HepG2 (cell line): ENCODE measurements around the gene ARMH2. TPM values are rescaled to one million over a fixed set of nuclear protein-coding genes. Genes with fewer than 3 reads are reported as not detected.

ENCODE experiments used
- ATF5 ChIP-seq: sonication (generic); formaldehyde crosslinking; IDR thresholded peaks from 2 replicates; pipeline ENCODE4 v1.4.0; 2020; ENCODE audit warnings: mild to moderate bottlenecking, low read depth, missing genetic modification reagents
- FOXC1 ChIP-seq: sonication (generic); formaldehyde crosslinking; IDR thresholded peaks from 2 replicates; pipeline ENCODE4 v1.8.0; 2022; ENCODE audit warnings: mild to moderate bottlenecking, missing genetic modification reagents, borderline replicate concordance
- HNRNPH1 ChIP-seq: fragments of 200-400 bp; formaldehyde crosslinking; optimal IDR thresholded peaks from 2 replicates; pipeline ENCODE3; 2017; ENCODE audit warnings: mild to moderate bottlenecking, low read depth, low read length
- NR2F1 ChIP-seq, 2 experiments: fragments of 450-650 bp in 1 of 2; formaldehyde crosslinking in 1 of 2; IDR thresholded peaks; 2 replicates each; pipeline versions ENCODE4 v1.5.0 to v1.6.1; 2016 to 2020; ENCODE audit warnings: mild to moderate bottlenecking in 1 of 2, missing compliant biosample characterization in 1 of 2, missing genetic modification reagents in 1 of 2, moderate library complexity in 1 of 2
- NR2F2 ChIP-seq: IDR thresholded peaks from 2 replicates; pipeline ENCODE4 v1.6.1; 2012; ENCODE audit warnings: low read depth, inconsistent platforms, borderline replicate concordance
- ONECUT2 ChIP-seq: sonication (generic); formaldehyde crosslinking; IDR thresholded peaks from 2 replicates; pipeline ENCODE4 v1.4.0; 2020; ENCODE audit warnings: missing genetic modification reagents
- RFX5 ChIP-seq: IDR thresholded peaks from 2 replicates; pipeline ENCODE4 v1.6.1; 2011; ENCODE audit warnings: low read depth, low read length, improper control_type of control experiment
- SMC3 ChIP-seq: IDR thresholded peaks from 2 replicates; pipeline ENCODE4 v1.6.1; 2011; ENCODE audit warnings: low read length, improper control_type of control experiment
- UBTF ChIP-seq: sonication (generic); formaldehyde crosslinking; IDR thresholded peaks from 2 replicates; pipeline ENCODE4 v1.4.0; 2020; ENCODE audit warnings: mild to moderate bottlenecking, missing genetic modification reagents
- ZC3H13 ChIP-seq: sonication (generic); formaldehyde crosslinking; IDR thresholded peaks from 2 replicates; pipeline ENCODE4 v1.8.1; 2023; ENCODE audit warnings: mild to moderate bottlenecking, missing genetic modification reagents, moderate library complexity
- ZFP36L1 ChIP-seq: sonication (generic); formaldehyde crosslinking; IDR thresholded peaks from 2 replicates; pipeline ENCODE4 v1.8.0; 2022; ENCODE audit warnings: mild to moderate bottlenecking, missing genetic modification reagents, moderate library complexity
- ZMAT3 ChIP-seq: sonication (generic); formaldehyde crosslinking; conservative IDR thresholded peaks from 2 replicates; pipeline ENCODE4 v1.7.0; 2021; ENCODE audit warnings: missing genetic modification reagents
- ZNF253 ChIP-seq: sonication (generic); formaldehyde crosslinking; IDR thresholded peaks from 2 replicates; pipeline ENCODE4 v1.8.0; 2022; ENCODE audit warnings: mild to moderate bottlenecking, missing genetic modification reagents, borderline replicate concordance
- ZNF331 ChIP-seq: sonication (generic); formaldehyde crosslinking; IDR thresholded peaks from 2 replicates; pipeline ENCODE4 v1.4.0; 2020; ENCODE audit warnings: missing genetic modification reagents
- polyA plus RNA-seq, 8 experiments: library from polyadenylated mRNA; depleted of rRNA in 3 of 8; stranded (reverse) in 7 of 8; unstranded in 1 of 8; fragments of >200 nt; fragmentation: Illumina TruSeq in 4 of 8; extraction: Trizol in 4 of 8; gene quantifications; 2 replicates each; pipeline versions ENCODE4 v1.2.1 to v1.2.3, GENCODE V29; 2011 to 2016; ENCODE audit warnings: low read depth in 4 of 8, missing spikeins in 1 of 8, mixed read lengths in 1 of 8; ENCODE audit not compliant: insufficient read depth in 1 of 8
- total RNA-seq, 5 experiments: library from RNA; depleted of rRNA; stranded (reverse); fragments of >200 nt; fragmentation: Illumina TruSeq; extraction: Trizol; gene quantifications; 2 replicates each; pipeline ENCODE4 v1.2.3, GENCODE V29; 2016; ENCODE audit warnings: low read depth in 1 of 5
- TF ChIP-seq, protein P1 (sequence below): sonication (generic); formaldehyde crosslinking; conservative IDR thresholded peaks from 2 replicates; pipeline ENCODE4 v1.4.0; 2020; ENCODE audit warnings: missing genetic modification reagents
- TF ChIP-seq, protein P2 (sequence below): sonication (generic); formaldehyde crosslinking; IDR thresholded peaks from 2 replicates; pipeline ENCODE4 v1.9.0; 2021; ENCODE audit warnings: missing genetic modification reagents, borderline replicate concordance
- TF ChIP-seq, protein P3 (sequence below): IDR thresholded peaks from 2 replicates; pipeline ENCODE4 v1.6.1; 2018; ENCODE audit warnings: missing genetic modification reagents

The ARMH2 gene
- total and polyA plus RNA-seq, 2 of the 13 experiments (the other 11 are each of a cell fraction or from before 2014, with no cell fraction given), result not detected

- TF ChIP-seq, protein P1, sequence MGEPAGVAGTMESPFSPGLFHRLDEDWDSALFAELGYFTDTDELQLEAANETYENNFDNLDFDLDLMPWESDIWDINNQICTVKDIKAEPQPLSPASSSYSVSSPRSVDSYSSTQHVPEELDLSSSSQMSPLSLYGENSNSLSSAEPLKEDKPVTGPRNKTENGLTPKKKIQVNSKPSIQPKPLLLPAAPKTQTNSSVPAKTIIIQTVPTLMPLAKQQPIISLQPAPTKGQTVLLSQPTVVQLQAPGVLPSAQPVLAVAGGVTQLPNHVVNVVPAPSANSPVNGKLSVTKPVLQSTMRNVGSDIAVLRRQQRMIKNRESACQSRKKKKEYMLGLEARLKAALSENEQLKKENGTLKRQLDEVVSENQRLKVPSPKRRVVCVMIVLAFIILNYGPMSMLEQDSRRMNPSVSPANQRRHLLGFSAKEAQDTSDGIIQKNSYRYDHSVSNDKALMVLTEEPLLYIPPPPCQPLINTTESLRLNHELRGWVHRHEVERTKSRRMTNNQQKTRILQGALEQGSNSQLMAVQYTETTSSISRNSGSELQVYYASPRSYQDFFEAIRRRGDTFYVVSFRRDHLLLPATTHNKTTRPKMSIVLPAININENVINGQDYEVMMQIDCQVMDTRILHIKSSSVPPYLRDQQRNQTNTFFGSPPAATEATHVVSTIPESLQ (CRISPR knock-in tag), result no peak
- 0 out of 2 replicates have a peak, but pooled peaks have one; percentile 15 for TF ChIP-seq ZMAT3
- no peak for TF ChIP-seq ZNF253 (CRISPR knock-in tag)
- TF ChIP-seq ONECUT2, result no peak
- TF ChIP-seq, protein P2, sequence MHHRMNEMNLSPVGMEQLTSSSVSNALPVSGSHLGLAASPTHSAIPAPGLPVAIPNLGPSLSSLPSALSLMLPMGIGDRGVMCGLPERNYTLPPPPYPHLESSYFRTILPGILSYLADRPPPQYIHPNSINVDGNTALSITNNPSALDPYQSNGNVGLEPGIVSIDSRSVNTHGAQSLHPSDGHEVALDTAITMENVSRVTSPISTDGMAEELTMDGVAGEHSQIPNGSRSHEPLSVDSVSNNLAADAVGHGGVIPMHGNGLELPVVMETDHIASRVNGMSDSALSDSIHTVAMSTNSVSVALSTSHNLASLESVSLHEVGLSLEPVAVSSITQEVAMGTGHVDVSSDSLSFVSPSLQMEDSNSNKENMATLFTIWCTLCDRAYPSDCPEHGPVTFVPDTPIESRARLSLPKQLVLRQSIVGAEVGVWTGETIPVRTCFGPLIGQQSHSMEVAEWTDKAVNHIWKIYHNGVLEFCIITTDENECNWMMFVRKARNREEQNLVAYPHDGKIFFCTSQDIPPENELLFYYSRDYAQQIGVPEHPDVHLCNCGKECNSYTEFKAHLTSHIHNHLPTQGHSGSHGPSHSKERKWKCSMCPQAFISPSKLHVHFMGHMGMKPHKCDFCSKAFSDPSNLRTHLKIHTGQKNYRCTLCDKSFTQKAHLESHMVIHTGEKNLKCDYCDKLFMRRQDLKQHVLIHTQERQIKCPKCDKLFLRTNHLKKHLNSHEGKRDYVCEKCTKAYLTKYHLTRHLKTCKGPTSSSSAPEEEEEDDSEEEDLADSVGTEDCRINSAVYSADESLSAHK (CRISPR knock-in tag), result no peak
- no peak for TF ChIP-seq ATF5
- no peak for TF ChIP-seq SMC3
- no peak for TF ChIP-seq ZNF331 (CRISPR knock-in tag)
- TF ChIP-seq, protein P3, sequence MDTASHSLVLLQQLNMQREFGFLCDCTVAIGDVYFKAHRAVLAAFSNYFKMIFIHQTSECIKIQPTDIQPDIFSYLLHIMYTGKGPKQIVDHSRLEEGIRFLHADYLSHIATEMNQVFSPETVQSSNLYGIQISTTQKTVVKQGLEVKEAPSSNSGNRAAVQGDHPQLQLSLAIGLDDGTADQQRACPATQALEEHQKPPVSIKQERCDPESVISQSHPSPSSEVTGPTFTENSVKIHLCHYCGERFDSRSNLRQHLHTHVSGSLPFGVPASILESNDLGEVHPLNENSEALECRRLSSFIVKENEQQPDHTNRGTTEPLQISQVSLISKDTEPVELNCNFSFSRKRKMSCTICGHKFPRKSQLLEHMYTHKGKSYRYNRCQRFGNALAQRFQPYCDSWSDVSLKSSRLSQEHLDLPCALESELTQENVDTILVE (CRISPR knock-in tag), result no peak
- no peak for TF ChIP-seq NR2F1 (CRISPR knock-in tag; IDR thresholded peaks at IDR 0.05)
- TF ChIP-seq UBTF (CRISPR knock-in tag), result no peak
- no peak for TF ChIP-seq ZFP36L1 (CRISPR knock-in tag)
- no peak for TF ChIP-seq ZC3H13 (CRISPR knock-in tag)
- no peak for TF ChIP-seq RFX5
- no peak for TF ChIP-seq HNRNPH1
- no peak for TF ChIP-seq FOXC1 (CRISPR knock-in tag)
- TF ChIP-seq NR2F2, result no peak
Measured at GRCh38 chr6:24802271-24803059, 3.7 kb upstream of the ARMH2 start (continued).
